WTC11 (cell line): ENCODE results near the gene KPNA4. TPM values are rescaled to one million over a fixed set of nuclear protein-coding genes. Genes with fewer than 3 reads are reported as not detected.

Source experiments
- ATAC-seq: fragments of 200-7000 bp; cut with Tn5 transposase; 2 replicates; pipeline ENCODE4 v1.10.0; 2021; ENCODE audit warnings: mild to moderate bottlenecking, moderate library complexity
- CTCF ChIA-PET: fragments of 300-600 bp; sonication (Branson Sonifier 250); formaldehyde crosslinking; loops from one replicate; lab custom pipeline; 2021; ENCODE audit warnings: antibody characterized with exemption; lab: Charles Lee
- POLR2A ChIA-PET: fragments of 350-600 bp; sonication (Branson Sonifier 250); formaldehyde crosslinking; loops from one replicate; lab custom pipeline; 2021; ENCODE audit warnings: antibody characterized with exemption; lab: Charles Lee
- DNase-seq: peaks from one replicate; pipeline ENCODE4 v3.0.0; 2021; ENCODE audit warnings: low spot score
- H3K27ac Mint-ChIP-seq: 2 replicates; pipeline ENCODE4 v1.8.0; 2021; ENCODE audit warnings: mixed read lengths
- H3K27me3 Mint-ChIP-seq: 2 replicates; pipeline ENCODE4 v1.8.0; 2021; ENCODE audit warnings: low read depth, mild to moderate bottlenecking, moderate library complexity, mixed read lengths
- H3K36me3 Mint-ChIP-seq: 2 replicates; pipeline ENCODE4 v1.8.0; 2021; ENCODE audit warnings: mixed read lengths
- H3K4me1 Mint-ChIP-seq: 2 replicates; pipeline ENCODE4 v1.8.0; 2022; ENCODE audit warnings: mixed read lengths
- H3K4me3 Mint-ChIP-seq: 2 replicates; pipeline ENCODE4 v1.8.0; 2021; ENCODE audit warnings: mild to moderate bottlenecking, moderate library complexity, mixed read lengths
- H3K9me3 Mint-ChIP-seq: 2 replicates; pipeline ENCODE4 v1.8.0; 2021; ENCODE audit warnings: mixed read lengths
- ATF1 ChIP-seq: sonication (generic); formaldehyde crosslinking; IDR thresholded peaks from 2 replicates; pipeline ENCODE4 v1.8.1; 2023; ENCODE audit warnings: mild to moderate bottlenecking, moderate library complexity, missing genetic modification reagents
- ATF6 ChIP-seq: sonication (generic); formaldehyde crosslinking; IDR thresholded peaks from 2 replicates; pipeline ENCODE4 v1.8.1; 2023; ENCODE audit warnings: mild to moderate bottlenecking, missing genetic modification reagents
- CREB1 ChIP-seq: sonication (generic); formaldehyde crosslinking; IDR thresholded peaks from 2 replicates; pipeline ENCODE4 v1.8.0; 2023; ENCODE audit warnings: mild to moderate bottlenecking, missing genetic modification reagents
- CTCF ChIP-seq: fragments of 200-600 bp; IDR thresholded peaks from 2 replicates; pipeline ENCODE4 v1.8.0; 2022; ENCODE audit warnings: antibody characterized with exemption
- GTF2I ChIP-seq: fragments of 250-450 bp; sonication (Bioruptor Pico); conservative IDR thresholded peaks from 2 replicates; pipeline ENCODE4 v1.4.0; 2021; ENCODE audit warnings: mild to moderate bottlenecking
- HMGA2 ChIP-seq: fragments of 250-450 bp; sonication (Bioruptor Pico); IDR thresholded peaks from 2 replicates; pipeline ENCODE4 v1.4.0; 2021; ENCODE audit warnings: mild to moderate bottlenecking, moderate library complexity
- HMGXB4 ChIP-seq: sonication (generic); formaldehyde crosslinking; IDR thresholded peaks from 2 replicates; pipeline ENCODE4 v1.8.1; 2023; ENCODE audit warnings: mild to moderate bottlenecking, moderate library complexity, missing genetic modification reagents
- MLX ChIP-seq: sonication (generic); formaldehyde crosslinking; IDR thresholded peaks from 2 replicates; pipeline ENCODE4 v1.8.1; 2023; ENCODE audit warnings: mild to moderate bottlenecking, missing genetic modification reagents, moderate library complexity
- NFATC4 ChIP-seq: fragments of 250-450 bp; sonication (Bioruptor Pico); IDR thresholded peaks from 2 replicates; pipeline ENCODE4 v1.9.0; 2021; ENCODE audit warnings: mild to moderate bottlenecking
- NR2C2 ChIP-seq: sonication (generic); formaldehyde crosslinking; IDR thresholded peaks from 2 replicates; pipeline ENCODE4 v1.8.0; 2022; ENCODE audit warnings: mild to moderate bottlenecking, missing genetic modification reagents
- PRDM15 ChIP-seq: sonication (generic); formaldehyde crosslinking; IDR thresholded peaks from 2 replicates; pipeline ENCODE4 v1.8.0; 2022; ENCODE audit warnings: missing genetic modification reagents
- RORB ChIP-seq: fragments of 250-450 bp; sonication (Bioruptor Pico); IDR thresholded peaks from 2 replicates; pipeline ENCODE4 v1.9.0; 2021; ENCODE audit warnings: mild to moderate bottlenecking
- ZMAT4 ChIP-seq: fragments of 250-450 bp; sonication (Bioruptor Pico); IDR thresholded peaks from 2 replicates; pipeline ENCODE4 v1.9.0; 2021; ENCODE audit warnings: mild to moderate bottlenecking
- ZNF232 ChIP-seq: sonication (generic); formaldehyde crosslinking; IDR thresholded peaks from 2 replicates; pipeline ENCODE4 v1.8.0; 2022; ENCODE audit warnings: mild to moderate bottlenecking, missing genetic modification reagents
- ZNF425 ChIP-seq: fragments of 250-450 bp; sonication (Bioruptor Pico); conservative IDR thresholded peaks from 2 replicates; pipeline ENCODE4 v1.9.0; 2021; ENCODE audit warnings: mild to moderate bottlenecking
- ZSCAN18 ChIP-seq: fragments of 250-450 bp; sonication (Bioruptor Pico); IDR thresholded peaks from 2 replicates; pipeline ENCODE4 v2.1.2; 2022; ENCODE audit warnings: mild to moderate bottlenecking, moderate library complexity
- total RNA-seq: library from RNA; stranded (reverse); gene quantifications from 3 replicates; pipeline ENCODE4 v1.2.3, GENCODE V29; 2021

The KPNA4 gene
- total RNA-seq, 1 experiment from 2014 or later = 52.2 TPM

- no peak overlapping the region for H3K27ac Mint-ChIP-seq
- no peaks in the 10 kb centered on the region for H3K4me1 Mint-ChIP-seq
- no peak for DNase-seq
- no peak overlapping the region for H3K4me3 Mint-ChIP-seq
- POLR2A ChIA-PET = no interaction called here
- H3K36me3 Mint-ChIP-seq = peaks cover 3% of the 10 kb centered on the region; the same call in 1 of the 2 replicates
- ATAC-seq = no peak
- H3K9me3 Mint-ChIP-seq = peaks cover 14% of the 10 kb centered on the region
- TF ChIP-seq ZSCAN18 (CRISPR knock-in tag) = no peak
- TF ChIP-seq GTF2I (CRISPR knock-in tag) = no peak
- TF ChIP-seq MLX = no peak
- no peak for TF ChIP-seq HMGA2 (CRISPR knock-in tag)
- no peak for TF ChIP-seq ATF1 (CRISPR knock-in tag)
- TF ChIP-seq ATF6 (CRISPR knock-in tag) = no peak
- no peaks in the 10 kb centered on the region for H3K27me3 Mint-ChIP-seq
- CTCF ChIA-PET = interaction anchor here (1.8 to 1.9 kb wide), 2 partner anchors 111 to 351 kb away, joined by 4 read pairs; no protein-coding TSS in a partner anchor
Observed at GRCh38 chr3:160575589-160575988, 10.2 kb upstream of the KPNA4 start.

- H3K27ac Mint-ChIP-seq = no peak overlapping the region
- H3K4me1 Mint-ChIP-seq = no peaks in the 10 kb centered on the region
- H3K4me3 Mint-ChIP-seq = no peak overlapping the region
- TF ChIP-seq ZNF232 (no peak), ZNF425 (CRISPR knock-in tag) (no peak), ZMAT4 (no peak), CREB1 (CRISPR knock-in tag) (no peak), CTCF (no peak), PRDM15 (CRISPR knock-in tag) (no peak), RORB (no peak), HMGXB4 (no peak), NFATC4 (CRISPR knock-in tag) (no peak), NR2C2 (CRISPR knock-in tag) (no peak)
Observed at GRCh38 chr3:160574636-160575035, 9.3 kb upstream of the KPNA4 start.

More at GRCh38 chr3:160574636-160575035, 9.3 kb upstream of the KPNA4 start:
- no peak for ATAC-seq
- DNase-seq = no peak
- H3K36me3 Mint-ChIP-seq = peaks cover 3% of the 10 kb centered on the region; the same call in 1 of the 2 replicates
- ChIA-PET CTCF (no interaction called here), POLR2A (no interaction called here)
- H3K27me3 Mint-ChIP-seq = no peaks in the 10 kb centered on the region
- H3K9me3 Mint-ChIP-seq = peaks cover 14% of the 10 kb centered on the region
